Neural cell (in vitro differentiated cells): Measurements from ENCODE around the gene WNT7B.

Experiments used
- CTCF ChIP-seq: fragments of 450-650 bp; IDR thresholded peaks from 2 replicates; pipeline ENCODE4 v1.5.1; 2014; ENCODE audit warnings: antibody characterized with exemption, mild to moderate bottlenecking, moderate library complexity; ENCODE audit not compliant: poor library complexity, severe bottlenecking
- EZH2 ChIP-seq: fragments of 200-600, 300-800 bp; shearing (Covaris generic), sonication (generic); IDR thresholded peaks from 2 replicates; pipeline ENCODE4 v1.6.1; 2014; ENCODE audit warnings: antibody characterized with exemption, low read length, borderline replicate concordance, mild to moderate bottlenecking; ENCODE audit not compliant: insufficient read depth, poor library complexity, severe bottlenecking
- REST ChIP-seq: IDR thresholded peaks from 2 replicates; pipeline ENCODE4 v1.6.1; 2012; ENCODE audit warnings: borderline replicate concordance
- SMC3 ChIP-seq: fragments of 450-650 bp; conservative IDR thresholded peaks from 2 replicates; pipeline ENCODE4 v1.6.1; 2014; ENCODE audit warnings: antibody characterized with exemption, mild to moderate bottlenecking, moderate library complexity; ENCODE audit not compliant: poor library complexity
- TAF1 ChIP-seq: IDR thresholded peaks from 2 replicates; pipeline ENCODE4 v1.6.1; 2012; ENCODE audit warnings: low read depth

GRCh38 chr22:45998638-45999378 is 21.8 kb upstream of the WNT7B start:
- no peak for TF ChIP-seq EZH2
- TF ChIP-seq CTCF = no peak
- TF ChIP-seq TAF1 = no peak
- no peak for TF ChIP-seq SMC3
- no peak for TF ChIP-seq REST
